Stimulated activated CD8-positive, alpha-beta memory T cell treated with anti-CD3 and anti-CD28 coated beads, Interleukin-4, amount 100 ng/mL, for 1 hour (primary cell): ENCODE results near the gene SPON1.
"Not testable (repeated sequence)": the region's sequence is repeated elsewhere in the genome, so short reads cannot be mapped to it uniquely, and the experiment has no call there.

Source experiments
- DNase-seq, 2 donors: peaks; one replicate each; pipeline ENCODE4 v3.0.0-alpha.2; 2020; ENCODE audit warnings: low read depth in 2 of 2, low spot score in 1 of 2

SPON1 gene

DNA sequence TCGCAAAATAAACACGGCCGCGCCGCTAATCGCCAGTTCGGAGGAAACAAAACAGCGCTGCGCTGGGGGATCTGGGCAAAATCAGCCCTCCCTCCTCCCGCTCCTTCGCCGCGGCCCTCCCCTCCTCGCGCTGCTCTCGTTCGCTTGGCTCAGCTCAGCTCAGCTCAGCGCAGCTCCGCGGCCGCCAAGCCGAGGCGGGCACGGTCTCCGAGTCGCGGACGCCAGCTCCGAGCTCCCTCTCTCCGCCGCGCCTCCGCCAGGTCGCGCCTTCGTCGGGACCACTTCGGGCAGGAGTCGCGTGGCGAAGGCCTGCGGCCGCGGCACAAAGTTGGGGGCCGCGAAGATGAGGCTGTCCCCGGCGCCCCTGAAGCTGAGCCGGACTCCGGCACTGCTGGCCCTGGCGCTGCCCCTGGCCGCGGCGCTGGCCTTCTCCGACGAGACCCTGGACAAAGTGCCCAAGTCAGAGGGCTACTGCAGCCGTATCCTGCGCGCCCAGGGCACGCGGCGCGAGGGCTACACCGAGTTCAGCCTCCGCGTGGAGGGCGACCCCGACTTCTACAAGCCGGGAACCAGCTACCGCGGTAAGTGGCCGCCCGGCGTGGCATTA, at the start of gene SPON1:
Gene SPON1, plus strand, starts transcription at position 162 of the 607 bp plus-strand sequence. Its CDS starts 182 bp downstream, at position 344.
- DNase-seq: peak in 1 of 2 donors; percentile 21

DNA sequence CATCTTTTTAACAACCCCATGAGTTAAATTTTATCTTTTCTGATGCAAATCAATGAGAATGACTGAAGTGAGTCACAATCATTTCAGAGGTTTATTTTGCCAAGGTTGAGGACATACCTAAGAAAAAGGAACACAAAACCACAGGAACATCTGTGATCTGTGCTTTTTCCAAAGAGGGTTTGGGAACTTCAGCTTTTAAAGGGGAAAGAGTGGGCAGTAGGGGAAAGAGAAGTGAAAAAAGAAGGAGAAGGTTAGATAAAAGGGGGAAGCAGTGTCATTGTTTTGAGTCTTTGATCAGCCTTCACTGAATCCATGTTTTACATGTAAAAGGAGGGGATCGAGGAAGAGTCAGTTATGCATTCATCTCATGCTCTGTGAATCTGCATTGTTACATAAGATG, 45.3 kb upstream of the SPON1 start:
- no peak for DNase-seq

DNA sequence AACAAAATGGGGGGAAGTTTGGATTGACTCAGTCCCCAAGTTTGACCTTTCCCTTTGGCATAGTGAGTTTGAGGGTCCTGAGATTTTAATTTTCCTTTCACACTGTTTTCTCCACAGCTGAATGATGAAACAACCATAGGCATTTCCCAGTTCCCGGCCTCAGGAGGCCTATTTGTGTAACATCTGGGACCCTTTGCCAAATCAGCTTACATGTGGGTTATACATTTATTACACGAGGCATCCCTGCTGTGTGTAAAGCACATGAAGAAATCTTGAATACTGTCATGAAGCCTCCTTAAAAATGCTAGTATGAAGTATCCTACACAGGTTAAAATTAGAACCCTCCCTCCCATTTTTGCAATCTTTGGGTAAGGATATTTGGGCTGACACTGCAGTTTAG, 44.6 kb upstream of the SPON1 start:
- no peak for DNase-seq

DNA sequence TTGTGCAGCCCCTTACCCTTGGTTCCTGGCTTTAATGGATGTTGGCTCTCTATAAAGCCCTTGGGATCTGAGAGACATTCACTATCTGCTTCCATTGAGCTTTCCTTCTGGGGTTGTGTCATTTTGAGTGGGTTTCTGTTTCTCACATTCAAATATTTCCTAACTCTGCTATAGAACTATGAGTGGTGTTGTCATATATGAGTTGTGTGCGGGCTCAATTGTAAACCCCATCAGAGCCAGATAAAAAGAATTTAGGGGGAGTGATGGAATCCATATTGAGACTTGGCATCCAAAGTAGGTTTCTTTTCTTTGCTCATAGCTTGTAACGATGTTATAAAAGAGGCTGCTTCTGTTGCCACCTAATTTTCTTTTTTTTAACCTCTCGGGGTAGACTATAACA, 41.8 kb upstream of the SPON1 start:
- DNase-seq: no peak

DNA sequence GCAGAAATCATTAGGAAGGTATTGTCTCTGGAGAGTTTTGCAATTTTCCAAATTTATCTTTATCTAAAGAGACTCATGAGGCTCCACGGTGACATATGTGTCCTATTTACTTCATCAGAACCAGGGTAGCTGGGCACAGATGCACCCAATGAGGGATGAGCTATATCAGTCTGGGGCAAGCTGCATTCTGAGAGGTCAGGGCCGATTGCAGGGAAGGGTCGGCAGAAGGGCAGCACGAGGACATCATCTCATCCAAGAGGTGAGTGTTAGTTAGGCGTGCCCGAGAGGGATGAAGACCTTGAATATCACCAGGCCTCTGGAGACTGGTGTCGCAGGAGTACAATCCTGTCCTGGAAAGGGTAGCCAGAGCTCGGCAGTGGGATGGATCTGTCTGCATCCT, 41.0 kb upstream of the SPON1 start:
- no peak for DNase-seq

DNA sequence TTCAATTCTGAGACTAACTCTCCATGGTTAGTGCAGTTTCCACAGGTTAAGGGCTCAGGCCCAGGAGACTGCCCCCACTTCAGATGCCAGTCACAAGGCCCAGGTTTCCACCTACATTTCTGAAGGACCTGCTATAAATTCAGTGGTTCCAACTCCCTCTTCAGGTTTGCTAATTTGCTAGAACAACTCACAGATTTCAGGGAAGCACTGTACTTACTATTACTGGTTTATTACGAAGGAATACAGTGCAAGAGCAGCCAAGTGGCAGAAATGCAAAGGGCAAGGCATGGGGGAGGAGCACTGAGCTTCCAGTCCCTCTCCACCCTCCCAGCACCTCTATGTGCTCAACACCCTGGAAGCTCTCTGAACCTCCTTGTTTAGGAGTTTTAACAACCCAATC, 39.3 kb upstream of the SPON1 start:
- no peak for DNase-seq

DNA sequence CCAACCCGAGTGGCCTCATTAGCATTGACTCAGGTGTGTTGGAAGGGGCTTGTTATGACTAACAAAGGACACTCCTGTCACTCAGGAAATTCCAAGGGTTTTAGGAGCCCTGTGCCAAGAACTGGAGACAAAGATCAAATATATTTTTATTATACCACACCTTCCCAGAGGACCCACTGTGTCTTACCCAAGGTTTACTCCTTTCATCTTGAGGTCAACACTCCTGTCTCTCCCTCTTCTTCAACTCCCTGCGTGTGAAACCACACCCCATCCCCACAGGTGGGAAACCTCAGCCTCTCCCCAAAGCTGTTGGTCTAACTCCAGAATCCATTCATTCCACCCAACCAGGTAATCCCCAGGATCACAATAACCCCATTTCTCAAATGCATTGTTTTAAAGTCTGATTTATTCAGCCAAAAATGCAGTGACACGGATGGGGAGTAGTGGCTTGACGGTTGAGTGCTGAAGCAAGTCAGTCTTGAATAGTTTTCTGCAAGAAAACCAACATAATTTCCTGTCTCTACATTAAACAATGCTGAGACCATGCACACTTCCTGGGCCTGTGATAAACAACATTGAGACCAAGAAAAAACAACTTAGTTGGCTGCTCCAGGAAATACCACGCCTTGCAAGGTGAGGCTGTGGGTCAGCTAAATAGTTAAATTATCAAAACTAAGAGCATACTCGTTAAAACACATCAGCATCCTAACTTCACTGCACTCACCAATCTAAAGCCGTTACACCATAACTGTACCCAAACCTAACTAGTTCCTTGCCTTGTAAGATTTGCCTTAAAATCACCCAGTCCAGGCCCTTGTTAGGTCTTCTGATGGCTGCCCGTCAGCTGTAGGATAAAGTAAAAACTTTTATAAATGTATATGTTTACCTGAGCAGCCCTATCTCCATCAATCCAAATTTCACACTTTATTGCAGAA, 38.5 kb upstream of the SPON1 start:
- DNase-seq: no peak

DNA sequence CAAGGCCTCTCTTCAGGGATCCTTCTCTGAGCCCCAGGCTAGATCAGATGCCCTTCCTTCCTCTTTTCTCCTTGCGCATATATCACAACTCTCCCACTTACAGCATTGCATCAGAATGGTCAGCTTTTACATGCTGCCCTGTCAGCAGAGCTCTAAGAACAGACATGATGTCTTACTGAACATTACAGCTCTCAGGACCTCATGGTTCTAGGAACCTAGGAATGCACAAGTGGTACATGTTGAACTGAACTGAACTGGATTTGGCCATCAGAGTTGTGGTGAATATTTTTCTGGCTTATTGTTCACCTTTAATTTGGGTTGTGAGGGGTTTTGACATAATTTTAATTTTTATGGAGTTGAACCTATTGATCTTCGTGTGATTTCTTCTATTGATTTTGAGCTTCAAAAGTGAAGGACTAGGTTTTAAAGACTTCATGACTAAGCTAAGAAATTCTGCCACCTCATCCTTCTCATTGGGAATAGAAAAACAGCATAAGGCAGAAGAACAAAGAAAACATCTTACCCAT, 37.7 kb upstream of the SPON1 start:
- DNase-seq: no peak

DNA sequence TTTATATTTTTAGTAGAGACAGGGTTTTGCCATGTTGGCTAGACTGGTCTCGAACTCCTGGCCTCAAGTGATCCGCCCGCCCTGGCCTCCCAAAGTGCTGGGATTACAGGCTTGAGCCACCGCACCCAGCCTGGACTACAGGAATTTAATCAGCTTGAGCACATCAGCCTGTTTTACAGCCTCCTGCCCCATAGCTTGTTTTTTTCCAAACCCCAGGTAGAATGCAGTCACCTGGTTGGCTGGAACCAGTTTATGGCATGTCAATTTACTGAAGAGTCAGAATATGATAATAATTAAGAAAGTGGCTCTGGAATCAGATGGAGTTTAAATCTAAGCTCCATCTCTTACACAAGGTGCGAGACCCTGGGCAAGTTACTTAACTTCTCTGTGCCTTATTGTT, 36.2 kb upstream of the SPON1 start:
- not testable (repeated sequence) for DNase-seq

DNA sequence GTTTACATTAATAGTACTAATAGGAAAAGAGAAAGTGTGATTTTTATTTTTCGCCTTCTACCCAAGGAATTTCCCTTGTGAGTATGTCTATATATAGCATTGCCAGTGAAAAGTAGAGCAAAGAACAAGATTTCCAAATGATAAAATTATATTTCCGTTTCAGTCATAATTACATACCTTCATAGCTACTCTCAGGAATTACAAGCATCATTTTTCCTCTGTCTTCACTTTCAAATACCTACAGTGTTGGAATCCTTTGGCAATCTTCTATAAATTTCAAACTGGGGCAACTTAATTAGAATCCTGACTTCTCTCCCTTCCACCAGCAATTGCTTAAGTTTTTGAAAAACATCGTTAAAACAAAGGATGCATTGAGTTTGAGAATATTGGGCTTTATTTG, 35.5 kb upstream of the SPON1 start:
- DNase-seq: no peak

DNA sequence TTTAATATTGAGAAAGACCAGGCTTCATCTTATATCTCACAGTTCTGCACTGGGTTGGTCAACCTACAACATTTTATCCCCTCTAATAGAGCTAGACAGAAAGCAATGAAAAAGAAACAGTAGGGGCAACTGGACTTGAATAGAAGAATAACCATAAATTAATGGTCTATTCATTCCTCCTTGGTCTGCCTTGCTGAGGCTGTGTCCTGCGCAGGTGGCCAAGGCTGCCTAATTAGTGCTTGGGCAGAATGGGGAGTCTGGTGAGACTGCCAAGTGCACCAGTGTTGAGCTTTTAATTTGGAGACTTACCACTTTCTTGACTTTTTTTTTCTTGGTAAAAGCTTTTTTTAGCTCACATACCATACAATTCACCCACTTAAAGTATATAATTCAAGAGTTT, 35.0 kb upstream of the SPON1 start:
- no peak for DNase-seq

DNA sequence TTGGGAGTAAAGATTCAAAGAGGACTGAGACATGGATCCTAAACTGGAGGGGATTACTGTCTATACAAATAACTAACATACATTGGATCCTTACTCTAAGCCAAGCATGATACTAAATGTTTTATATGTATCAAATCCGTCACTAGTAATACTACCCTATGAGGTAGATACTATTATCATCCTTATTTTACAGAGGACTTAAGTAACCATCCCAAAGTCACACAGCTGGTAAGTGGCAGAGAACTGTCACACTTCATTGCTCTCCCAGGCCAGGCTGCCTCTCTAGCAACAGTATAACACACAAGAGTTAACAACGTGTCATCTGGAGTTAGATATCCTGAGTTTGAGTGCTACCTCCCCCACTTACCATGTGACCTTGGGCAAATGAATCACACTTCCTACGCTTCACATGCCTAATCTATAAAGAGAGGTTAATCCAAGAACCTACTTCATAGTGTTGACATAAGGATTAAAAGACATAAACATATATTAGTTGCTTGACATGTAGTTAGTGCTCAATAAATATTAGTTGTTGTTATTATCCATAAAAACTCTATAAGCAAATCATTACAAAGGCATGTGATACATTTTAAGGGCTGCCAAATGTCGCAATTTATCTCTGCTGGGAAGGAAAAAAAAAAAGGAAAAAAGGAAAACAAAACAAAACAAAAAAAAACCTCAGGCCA, 33.8 kb upstream of the SPON1 start:
- no peak for DNase-seq

DNA sequence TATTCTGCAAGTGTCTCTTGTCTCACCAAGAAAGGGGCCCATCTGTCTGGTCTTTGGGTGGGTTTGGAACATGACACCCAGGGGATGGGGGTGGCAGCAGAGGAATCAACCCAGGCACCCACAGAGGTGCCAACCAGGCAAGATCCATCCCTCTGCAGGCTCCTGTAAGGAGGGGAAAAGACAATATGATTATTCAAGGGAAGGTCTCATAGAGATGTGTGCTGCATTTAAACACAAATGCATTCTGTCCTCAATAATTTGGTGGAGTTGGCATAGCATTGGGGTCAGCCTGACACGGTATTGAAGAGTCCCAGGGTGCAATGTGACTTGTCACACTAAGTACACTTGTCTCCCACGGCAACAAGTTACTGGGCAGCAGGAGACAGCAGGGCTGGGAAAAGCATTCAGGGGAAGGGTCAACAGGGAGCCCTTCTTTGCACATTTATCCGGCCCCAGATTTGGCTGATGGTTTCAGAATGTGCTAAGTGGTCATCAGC, 33.1 kb upstream of the SPON1 start:
- DNase-seq: no peak

DNA sequence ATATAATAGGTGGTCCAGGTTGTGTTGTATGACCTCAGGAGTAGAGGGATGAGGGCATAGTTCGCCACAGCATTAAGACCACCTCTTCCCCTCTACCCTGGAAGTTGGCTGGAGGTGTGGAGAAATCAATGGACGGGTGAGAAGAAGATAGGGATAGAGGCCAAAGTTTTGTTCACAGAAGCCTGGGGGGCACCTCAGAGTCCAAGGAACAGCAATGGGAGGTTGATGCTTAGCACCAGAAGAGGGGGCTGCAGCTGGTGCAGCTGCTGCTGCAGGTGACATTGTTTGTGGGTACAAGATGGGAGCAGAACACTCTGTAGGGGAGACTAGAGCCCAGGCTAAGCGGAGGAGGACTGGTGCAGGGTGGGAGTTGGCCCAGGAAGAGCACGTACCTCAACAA, 31.2 kb upstream of the SPON1 start:
- DNase-seq: no peak

DNA sequence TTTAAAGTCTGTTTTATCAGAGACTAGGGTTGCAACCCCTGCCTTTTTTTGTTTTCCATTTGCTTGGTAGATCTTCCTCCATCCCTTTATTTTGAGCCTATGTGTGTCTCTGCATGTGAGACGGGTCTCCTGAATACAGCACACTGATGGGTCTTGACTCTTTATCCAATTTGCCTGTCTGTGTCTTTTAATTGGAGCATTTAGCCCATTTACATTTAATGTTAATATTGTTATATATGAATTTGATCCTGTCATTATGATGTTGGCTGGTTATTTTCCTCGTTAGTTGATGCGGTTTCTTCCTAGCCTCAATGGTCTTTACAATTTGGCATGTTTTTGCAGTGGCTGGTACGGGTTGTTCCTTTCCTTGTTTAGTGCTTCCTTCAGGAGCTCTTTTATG, 25.4 kb upstream of the SPON1 start:
- DNase-seq: not testable (repeated sequence)

DNA sequence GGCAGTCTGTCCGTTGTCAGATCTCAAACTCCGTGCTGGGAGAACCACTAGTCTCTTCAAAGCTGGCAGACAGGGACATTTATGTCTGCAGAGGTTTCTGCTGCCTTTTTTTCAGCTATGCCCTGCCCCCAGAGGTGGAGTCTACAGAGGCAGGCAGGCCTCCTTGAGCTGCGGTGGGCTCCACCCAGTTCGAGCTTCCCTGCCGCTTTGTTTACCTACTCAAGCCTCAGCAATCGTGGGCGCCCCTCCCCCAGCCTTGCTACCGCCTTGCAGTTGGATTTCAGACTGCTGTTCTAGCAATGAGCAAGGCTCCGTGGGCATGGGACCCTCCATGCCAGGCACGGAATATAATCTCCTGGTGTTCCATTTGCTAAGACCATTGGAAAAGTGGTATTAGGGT, 23.7 kb upstream of the SPON1 start:
- not testable (repeated sequence) for DNase-seq

DNA sequence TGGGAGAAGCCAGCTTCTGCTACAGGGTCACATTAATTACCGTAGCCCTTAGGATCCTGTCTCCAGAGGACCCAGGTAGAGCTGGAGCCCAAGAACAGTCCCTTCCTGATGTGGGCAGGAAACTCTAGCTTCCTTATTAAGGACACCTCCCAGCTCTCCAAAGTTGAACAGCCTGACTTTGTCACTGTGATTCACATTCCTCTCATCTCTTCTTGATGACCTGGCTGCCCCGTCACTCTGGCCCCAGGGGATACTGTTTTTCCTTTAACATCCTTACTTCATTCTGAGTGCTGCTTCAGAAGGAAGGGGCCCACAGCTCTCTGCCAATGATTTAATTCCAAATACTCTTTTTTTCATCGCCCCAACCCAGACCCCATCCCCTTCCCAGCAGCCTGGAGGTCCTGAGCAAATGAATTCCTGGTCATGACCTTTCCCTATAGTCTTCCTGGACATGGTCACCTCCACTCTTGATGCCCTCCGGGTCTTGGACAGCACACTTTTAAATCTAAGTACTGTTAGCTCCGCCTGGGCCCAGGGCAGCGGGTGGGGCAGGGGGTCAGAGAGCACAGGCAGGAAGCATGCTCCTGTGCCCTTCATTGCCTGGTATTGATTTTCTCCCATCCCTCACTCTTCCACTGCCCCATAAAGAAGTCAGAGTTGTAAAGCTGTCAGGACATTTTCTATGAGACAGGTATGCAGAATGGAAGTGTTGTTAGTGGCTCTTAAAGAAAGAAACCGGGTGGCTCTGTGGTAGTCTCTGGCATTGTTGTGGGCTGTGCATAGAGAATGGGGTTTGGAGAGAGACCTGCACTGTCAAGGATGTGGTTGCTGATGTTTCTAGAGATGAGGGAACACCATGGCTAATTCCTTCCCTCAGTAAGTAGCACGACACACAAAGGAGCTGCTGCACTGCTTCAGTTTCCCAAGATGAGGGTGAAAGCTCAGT, 22.3 kb upstream of the SPON1 start:
- no peak for DNase-seq

DNA sequence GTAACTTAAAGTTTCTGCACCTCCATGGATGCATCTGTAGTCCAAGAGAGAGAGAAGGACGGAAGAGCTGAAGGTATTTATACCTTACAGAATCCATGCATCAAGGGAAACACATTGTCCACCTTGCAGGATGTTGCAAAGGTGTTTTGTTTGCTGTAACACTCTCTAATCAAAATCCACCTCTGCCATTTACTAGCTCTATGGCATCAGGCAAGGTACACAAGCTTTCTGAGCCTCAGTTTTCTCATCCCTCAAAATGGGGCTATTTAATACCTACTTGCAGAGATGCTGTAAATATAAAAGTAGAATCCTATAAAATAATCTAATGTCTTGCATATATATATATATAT, 21.6 kb upstream of the SPON1 start:
- DNase-seq: no peak

DNA sequence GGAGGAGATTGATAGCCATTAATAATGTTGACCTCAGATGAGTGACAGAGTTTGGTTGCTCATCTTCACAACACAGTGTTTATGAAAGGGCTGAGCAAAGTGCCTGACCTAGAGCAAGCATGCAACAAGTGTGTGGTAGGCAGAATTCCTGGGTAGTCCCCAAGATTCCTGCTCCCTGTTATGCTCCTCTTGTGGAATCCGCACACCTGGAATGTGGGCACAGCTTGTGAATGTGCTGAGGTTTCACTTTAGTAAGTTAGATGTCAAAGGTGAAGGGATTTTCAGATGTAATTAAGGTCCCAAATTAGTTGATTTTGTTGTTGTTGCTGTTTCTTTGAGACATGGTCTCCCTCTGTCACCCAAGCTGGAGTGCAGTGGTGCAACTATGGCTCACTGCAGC, 20.7 kb upstream of the SPON1 start:
- DNase-seq: no peak

DNA sequence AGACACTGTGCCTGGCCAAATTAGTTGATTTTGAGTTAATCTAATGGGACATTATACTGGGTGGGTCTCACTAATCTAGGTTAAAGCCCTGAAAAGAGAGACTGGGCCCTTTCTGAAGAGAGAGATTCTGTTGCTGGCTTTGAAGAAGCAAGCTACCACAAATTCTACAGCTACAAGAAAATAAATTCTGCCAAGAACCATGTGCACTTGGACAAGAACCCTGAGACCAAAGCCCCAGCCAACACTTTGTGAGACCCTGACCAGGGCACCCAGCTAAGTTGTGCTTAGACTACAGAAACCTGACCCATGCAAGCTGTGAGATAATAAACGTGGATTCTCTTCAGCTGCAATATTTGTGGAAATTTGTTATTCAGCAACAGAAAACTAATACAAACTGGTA, 20.1 kb upstream of the SPON1 start:
- no peak for DNase-seq

DNA sequence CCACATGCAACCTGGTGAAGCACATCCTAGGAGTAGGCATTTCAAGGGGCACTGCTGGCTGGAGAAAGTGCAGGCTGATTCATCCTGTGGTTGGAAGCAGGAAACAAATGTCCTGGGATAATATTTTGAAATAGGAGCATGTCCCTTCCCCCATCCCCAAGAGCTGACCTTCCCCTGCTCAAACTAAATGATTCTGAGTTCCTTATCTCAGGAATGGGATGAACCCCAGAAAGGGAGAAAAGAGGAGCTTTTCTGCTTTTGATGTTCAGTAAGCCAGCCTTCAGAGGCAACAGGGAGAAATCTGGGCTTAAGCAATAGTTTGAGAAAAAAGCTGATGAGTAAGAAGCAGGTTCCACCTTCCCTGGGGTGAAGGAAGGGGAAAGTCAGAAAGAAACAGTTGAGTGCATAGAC, 19.5 kb upstream of the SPON1 start:
- no peak for DNase-seq
